Measurements from ENCODE around the gene MAFG. TPM values are rescaled to one million over a fixed set of nuclear protein-coding genes. Genes with fewer than 3 reads are reported as not detected.
A peak's percentile ranks its signal among the peaks of the same experiment; 100 is the strongest.

The MAFG gene
- total and polyA plus RNA-seq, 4 donors: 11.9 to 33.3 (median 23.3) TPM

GRCh38 chr17:81903415-81903831 is 24.1 kb downstream of the MAFG start:
- H3K27ac ChIP-seq (ENCODE audit: low read depth in 1 of 2, low read length in 1 of 2): no peak overlapping the region
- DNase-seq: no peak
- no peak for TF ChIP-seq CTCF (IDR thresholded peaks at IDR 0.05; ENCODE audit: control extremely low read depth, extremely low read depth)
- peaks cover 0 to 52% (median 8%) of the 10 kb centered on the region in 4 donors for H3K36me3 ChIP-seq (ENCODE audit: control insufficient read depth in 4 of 4, insufficient read depth in 4 of 4, low read length in 4 of 4)
- no peaks in the 10 kb centered on the region for H3K9me3 ChIP-seq (ENCODE audit: control insufficient read depth in 4 of 4, insufficient read depth in 3 of 4, low read length in 3 of 4)
- peaks cover 0 to 10% (median 0%) of the 10 kb centered on the region in 5 donors for H3K4me1 ChIP-seq (ENCODE audit: control insufficient read depth in 5 of 5, insufficient read depth in 5 of 5, low read length in 5 of 5)
- no peak for ATAC-seq (ENCODE audit: insufficient read depth, low FRiP score)
- WGBS, 2 donors: 96 to 99% methylated on average over 10 of the region's 10 CpGs
- no peak overlapping the region for H3K9ac ChIP-seq (ENCODE audit: insufficient read depth in 1 of 2, low read length in 2 of 2)
- H3K27me3 ChIP-seq (ENCODE audit: control insufficient read depth in 3 of 3, insufficient read depth in 3 of 3, low read length in 2 of 3): no peaks in the 10 kb centered on the region
- H3K4me3 ChIP-seq: no peak overlapping the region

- WGBS, 2 donors: 32 to 48% methylated on average over 32 to 47 of the region's 47 CpGs
- Histone ChIP-seq H3K9me3 (ENCODE audit: control insufficient read depth in 4 of 4, insufficient read depth in 3 of 4, low read length in 3 of 4) (no peaks in the 10 kb centered on the region), H3K9ac (ENCODE audit: insufficient read depth in 1 of 2, low read length in 2 of 2) (no peak overlapping the region), H3K36me3 (ENCODE audit: control insufficient read depth in 4 of 4, insufficient read depth in 4 of 4, low read length in 4 of 4) (peaks cover 3 to 52% (median 11%) of the 10 kb centered on the region in 4 donors), H3K4me3 (no peak overlapping the region), H3K27me3 (ENCODE audit: control insufficient read depth in 3 of 3, insufficient read depth in 3 of 3, low read length in 2 of 3) (no peaks in the 10 kb centered on the region), H3K4me1 (ENCODE audit: control insufficient read depth in 5 of 5, insufficient read depth in 5 of 5, low read length in 5 of 5) (peaks cover 0 to 10% (median 0%) of the 10 kb centered on the region in 5 donors), H3K27ac (ENCODE audit: low read depth in 1 of 2, low read length in 1 of 2) (no peak overlapping the region)
- ATAC-seq (ENCODE audit: insufficient read depth, low FRiP score) (no peak), DNase-seq (no peak)
- no peak for TF ChIP-seq CTCF (IDR thresholded peaks at IDR 0.05; ENCODE audit: control extremely low read depth, extremely low read depth)
Measured at GRCh38 chr17:81902653-81903414, 24.7 kb downstream of the MAFG start.

- DNase-seq (peak; percentile 33 to 53 (median 38)), ATAC-seq (ENCODE audit: insufficient read depth, low FRiP score) (peak; percentile 46)
- H3K27ac ChIP-seq (ENCODE audit: low read depth in 1 of 2, low read length in 1 of 2): no peak within 1 kb of the TSS
- no peak for TF ChIP-seq CTCF (IDR thresholded peaks at IDR 0.05; ENCODE audit: control extremely low read depth, extremely low read depth)
- no peaks in the 10 kb centered on the region for H3K27me3 ChIP-seq (ENCODE audit: control insufficient read depth in 3 of 3, insufficient read depth in 3 of 3, low read length in 2 of 3)
- H3K4me3 ChIP-seq: no peak within 1 kb of the TSS
- no peaks in the 10 kb centered on the region for H3K9me3 ChIP-seq (ENCODE audit: control insufficient read depth in 4 of 4, insufficient read depth in 3 of 4, low read length in 3 of 4)
- H3K9ac ChIP-seq (ENCODE audit: insufficient read depth in 1 of 2, low read length in 2 of 2): no peak within 1 kb of the TSS
- H3K36me3 ChIP-seq (ENCODE audit: control insufficient read depth in 4 of 4, insufficient read depth in 4 of 4, low read length in 4 of 4): peaks cover 3 to 46% (median 12%) of the 10 kb centered on the region in 4 donors
- 1 to 3% methylated on average over 25 to 79 of the region's 79 CpGs for WGBS, 2 donors
- peaks cover 0 to 10% (median 0%) of the 10 kb centered on the region in 5 donors for H3K4me1 ChIP-seq (ENCODE audit: control insufficient read depth in 5 of 5, insufficient read depth in 5 of 5, low read length in 5 of 5)
Measured at GRCh38 chr17:81902023-81902652, 25.4 kb downstream of the MAFG start, which contains the start of gene NPB. Gene NPB (plus strand): TSS chr17:81902238. CDS start chr17:81902278, 40 bp downstream.
